ENCODE data around the gene PBX1. TPM values are rescaled to one million over a fixed set of nuclear protein-coding genes. Genes with fewer than 3 reads are reported as not detected.

The PBX1 gene
- total RNA-seq, 1 donor from 2014 or later: 71.7 TPM

DNA sequence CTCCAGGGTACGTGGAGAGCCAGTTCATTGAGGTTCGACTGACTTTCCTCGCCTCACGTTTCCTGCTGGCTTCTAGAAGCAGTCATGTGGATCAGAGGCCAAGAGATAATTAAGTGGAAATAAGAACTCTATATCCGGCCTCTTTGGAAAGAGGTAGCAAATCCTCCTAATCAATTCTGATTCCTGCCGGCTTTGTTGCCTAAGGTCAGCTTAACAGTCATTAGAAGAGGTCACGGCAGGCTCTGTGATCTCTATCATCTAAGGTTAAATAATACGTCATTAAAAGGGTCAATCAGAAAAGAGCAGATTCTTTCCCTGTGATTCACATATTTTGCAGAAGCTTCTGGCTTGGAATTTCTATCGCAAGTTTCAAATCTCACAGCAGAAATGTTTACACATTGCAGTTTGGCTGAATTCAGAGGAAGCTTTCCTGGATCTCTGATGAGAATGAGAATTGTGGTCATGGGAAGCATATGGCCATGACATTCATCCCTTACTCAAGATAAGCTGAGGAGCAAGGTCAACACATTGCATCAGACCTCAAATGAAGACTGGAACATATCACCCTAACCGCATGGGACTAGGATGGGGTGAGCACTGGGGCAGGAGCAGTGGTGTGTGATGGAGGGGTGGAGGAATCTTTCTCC is 189.4 kb downstream of the PBX1 start:
- Mint-ChIP-seq H3K4me1 (peaks cover 33% of the 10 kb centered on the region), H3K27ac (ENCODE audit: unreplicated experiment) (peak overlapping the region; percentile 40), H3K9me3 (peaks cover 5% of the 10 kb centered on the region), H3K4me3 (no peak overlapping the region), H3K36me3 (ENCODE audit: low read depth) (no peaks in the 10 kb centered on the region), H3K27me3 (ENCODE audit: low read depth) (no peaks in the 10 kb centered on the region)
- DNase-seq (ENCODE audit: low read depth, low spot score): no peak
- TF ChIP-seq, protein P1, sequence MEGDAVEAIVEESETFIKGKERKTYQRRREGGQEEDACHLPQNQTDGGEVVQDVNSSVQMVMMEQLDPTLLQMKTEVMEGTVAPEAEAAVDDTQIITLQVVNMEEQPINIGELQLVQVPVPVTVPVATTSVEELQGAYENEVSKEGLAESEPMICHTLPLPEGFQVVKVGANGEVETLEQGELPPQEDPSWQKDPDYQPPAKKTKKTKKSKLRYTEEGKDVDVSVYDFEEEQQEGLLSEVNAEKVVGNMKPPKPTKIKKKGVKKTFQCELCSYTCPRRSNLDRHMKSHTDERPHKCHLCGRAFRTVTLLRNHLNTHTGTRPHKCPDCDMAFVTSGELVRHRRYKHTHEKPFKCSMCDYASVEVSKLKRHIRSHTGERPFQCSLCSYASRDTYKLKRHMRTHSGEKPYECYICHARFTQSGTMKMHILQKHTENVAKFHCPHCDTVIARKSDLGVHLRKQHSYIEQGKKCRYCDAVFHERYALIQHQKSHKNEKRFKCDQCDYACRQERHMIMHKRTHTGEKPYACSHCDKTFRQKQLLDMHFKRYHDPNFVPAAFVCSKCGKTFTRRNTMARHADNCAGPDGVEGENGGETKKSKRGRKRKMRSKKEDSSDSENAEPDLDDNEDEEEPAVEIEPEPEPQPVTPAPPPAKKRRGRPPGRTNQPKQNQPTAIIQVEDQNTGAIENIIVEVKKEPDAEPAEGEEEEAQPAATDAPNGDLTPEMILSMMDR (conservative IDR thresholded peaks at IDR 0.05): no peak

DNA sequence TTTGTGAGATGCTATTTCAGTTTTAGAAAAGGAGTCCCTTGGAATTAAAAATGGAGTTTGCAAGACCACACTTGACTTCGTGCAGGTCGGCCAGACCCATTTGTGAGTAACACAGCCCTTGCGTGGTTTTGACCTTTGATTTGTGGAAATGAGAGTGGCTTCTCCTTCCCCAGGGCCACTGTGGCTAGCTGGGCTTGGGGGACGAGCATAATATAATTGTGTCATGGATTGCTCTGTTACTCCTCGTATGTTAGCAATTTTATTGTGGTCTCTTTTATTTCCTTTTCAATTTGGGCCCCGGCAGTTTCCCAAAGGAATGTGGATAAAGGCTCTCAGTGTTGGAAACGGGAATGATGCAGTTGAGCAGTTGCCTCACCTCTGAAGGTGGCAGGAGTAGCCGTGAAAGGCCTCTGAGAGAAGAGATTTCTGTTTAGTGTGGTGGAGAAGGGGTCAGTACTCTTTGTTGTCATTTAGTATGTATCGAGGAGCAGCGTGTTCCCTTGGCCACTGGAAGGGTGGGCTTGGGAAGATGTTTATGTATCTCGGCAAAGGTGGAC is 194.6 kb downstream of the PBX1 start:
- Mint-ChIP-seq H3K4me1 (peaks cover 36% of the 10 kb centered on the region), H3K27me3 (ENCODE audit: low read depth) (no peaks in the 10 kb centered on the region), H3K36me3 (ENCODE audit: low read depth) (peaks cover 4% of the 10 kb centered on the region), H3K4me3 (no peak overlapping the region), H3K27ac (ENCODE audit: unreplicated experiment) (peak overlapping the region; percentile 63), H3K9me3 (peaks cover 3% of the 10 kb centered on the region)
- no peak for DNase-seq (ENCODE audit: low read depth, low spot score)
- TF ChIP-seq, protein P1 (conservative IDR thresholded peaks at IDR 0.05): no peak

DNA sequence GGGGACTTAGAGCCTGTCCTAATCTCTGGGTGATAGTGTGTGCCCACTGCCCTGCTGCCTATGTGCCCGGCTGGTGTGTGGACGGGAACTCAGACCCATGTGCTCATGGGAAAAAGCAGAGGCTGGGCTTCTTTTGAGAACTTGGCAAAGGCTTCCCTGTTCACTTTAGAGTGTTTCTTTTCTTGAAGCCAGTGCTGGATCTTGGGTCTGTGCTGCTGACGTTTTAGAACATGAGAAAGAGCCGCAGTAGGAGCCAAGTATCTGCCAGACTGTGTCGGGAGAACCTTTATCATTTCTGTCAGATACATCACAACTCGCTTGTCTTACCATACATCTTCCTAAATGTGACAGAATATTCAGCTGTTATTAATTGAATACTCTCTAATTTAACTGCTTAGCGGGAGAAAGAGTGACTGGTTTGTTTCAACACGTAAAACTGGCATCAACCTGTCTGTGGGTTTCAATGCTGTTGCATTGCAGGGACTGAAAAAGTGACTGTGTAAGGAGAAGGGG is 195.2 kb downstream of the PBX1 start:
- Mint-ChIP-seq H3K4me3 (no peak overlapping the region), H3K36me3 (ENCODE audit: low read depth) (peaks cover 4% of the 10 kb centered on the region), H3K4me1 (peaks cover 34% of the 10 kb centered on the region), H3K27me3 (ENCODE audit: low read depth) (no peaks in the 10 kb centered on the region), H3K27ac (ENCODE audit: unreplicated experiment) (peak overlapping the region; percentile 70), H3K9me3 (peaks cover 3% of the 10 kb centered on the region)
- TF ChIP-seq, protein P1 (conservative IDR thresholded peaks at IDR 0.05): no peak
- no peak for DNase-seq (ENCODE audit: low read depth, low spot score)

DNA sequence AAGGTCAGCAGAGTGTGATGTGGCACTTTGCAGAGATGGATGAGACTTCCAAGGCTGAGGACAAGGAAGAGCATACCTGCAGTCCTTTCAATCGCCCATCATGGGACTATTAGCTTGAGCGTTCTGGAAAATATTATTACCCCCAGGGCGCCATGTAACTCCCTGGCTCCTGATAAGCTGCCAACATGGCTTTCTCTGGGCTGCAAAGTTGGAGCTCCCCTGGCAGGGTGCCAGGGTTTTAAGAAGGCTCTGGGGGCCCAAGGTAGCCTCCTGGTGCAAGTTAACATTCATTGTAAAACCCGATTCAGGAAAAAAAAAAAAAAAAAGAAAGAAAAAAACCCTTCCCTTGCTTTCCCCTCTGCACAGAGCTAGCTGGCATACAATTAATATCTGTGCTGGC is 196.7 kb downstream of the PBX1 start:
- H3K4me1 Mint-ChIP-seq: peaks cover 28% of the 10 kb centered on the region

DNA sequence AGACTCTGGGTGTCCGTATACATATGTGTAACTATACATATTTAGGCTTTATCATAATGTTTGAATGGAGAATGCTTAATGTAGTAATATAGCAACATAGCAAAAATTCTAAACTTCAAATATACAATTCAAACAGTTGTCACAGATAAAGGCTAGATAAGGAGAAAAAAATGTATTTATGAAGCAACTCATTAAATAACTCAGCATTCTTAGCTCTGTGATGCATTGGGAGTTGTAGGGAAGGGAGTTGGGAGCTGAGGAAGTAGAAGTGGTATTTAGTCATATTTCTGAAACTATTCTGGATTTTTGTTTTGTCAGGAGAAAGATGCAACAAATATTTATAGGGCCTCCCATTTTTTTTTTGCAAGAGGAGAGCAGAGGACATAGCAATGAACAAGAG is 197.8 kb downstream of the PBX1 start:
- peaks cover 3% of the 10 kb centered on the region for H3K9me3 Mint-ChIP-seq
- no peaks in the 10 kb centered on the region for H3K27me3 Mint-ChIP-seq (ENCODE audit: low read depth)
- no peak overlapping the region for H3K27ac Mint-ChIP-seq (ENCODE audit: unreplicated experiment)
- DNase-seq (ENCODE audit: low read depth, low spot score): no peak
- H3K4me1 Mint-ChIP-seq: peaks cover 26% of the 10 kb centered on the region
- H3K4me3 Mint-ChIP-seq: no peak overlapping the region
- H3K36me3 Mint-ChIP-seq (ENCODE audit: low read depth): peaks cover 4% of the 10 kb centered on the region
- TF ChIP-seq, protein P1 (conservative IDR thresholded peaks at IDR 0.05): no peak

More for the DNA sequence above, 196.7 kb downstream of the PBX1 start:
- peaks cover 3% of the 10 kb centered on the region for H3K9me3 Mint-ChIP-seq
- H3K36me3 Mint-ChIP-seq (ENCODE audit: low read depth): peaks cover 4% of the 10 kb centered on the region
- TF ChIP-seq, protein P1 (conservative IDR thresholded peaks at IDR 0.05): no peak
- DNase-seq (ENCODE audit: low read depth, low spot score): no peak
- no peak overlapping the region for H3K4me3 Mint-ChIP-seq
- no peaks in the 10 kb centered on the region for H3K27me3 Mint-ChIP-seq (ENCODE audit: low read depth)
- H3K27ac Mint-ChIP-seq (ENCODE audit: unreplicated experiment): no peak overlapping the region
